Body of pancreas (tissue), 4 donors: ENCODE data around the gene REM2.

Source experiments
- POLR2A ChIP-seq, 3 donors: fragments of 450-650 bp; IDR thresholded peaks; one replicate each; pipeline ENCODE4 v1.6.1; 2016; ENCODE audit warnings: antibody characterized with exemption in 3 of 3, mild to moderate bottlenecking in 2 of 3
- TF ChIP-seq, protein P1 (sequence below), 7 experiments: fragments of 450-650 bp in 4 of 7; fragments of 200-600 bp in 3 of 7; sonication (generic) in 3 of 7; IDR thresholded peaks; one replicate each; pipeline ENCODE4 v1.5.1; 2016 to 2019; ENCODE audit warnings: antibody characterized with exemption in 7 of 7

- TF ChIP-seq POLR2A (IDR thresholded peaks at IDR 0.05), result no peak
- TF ChIP-seq, protein P1, sequence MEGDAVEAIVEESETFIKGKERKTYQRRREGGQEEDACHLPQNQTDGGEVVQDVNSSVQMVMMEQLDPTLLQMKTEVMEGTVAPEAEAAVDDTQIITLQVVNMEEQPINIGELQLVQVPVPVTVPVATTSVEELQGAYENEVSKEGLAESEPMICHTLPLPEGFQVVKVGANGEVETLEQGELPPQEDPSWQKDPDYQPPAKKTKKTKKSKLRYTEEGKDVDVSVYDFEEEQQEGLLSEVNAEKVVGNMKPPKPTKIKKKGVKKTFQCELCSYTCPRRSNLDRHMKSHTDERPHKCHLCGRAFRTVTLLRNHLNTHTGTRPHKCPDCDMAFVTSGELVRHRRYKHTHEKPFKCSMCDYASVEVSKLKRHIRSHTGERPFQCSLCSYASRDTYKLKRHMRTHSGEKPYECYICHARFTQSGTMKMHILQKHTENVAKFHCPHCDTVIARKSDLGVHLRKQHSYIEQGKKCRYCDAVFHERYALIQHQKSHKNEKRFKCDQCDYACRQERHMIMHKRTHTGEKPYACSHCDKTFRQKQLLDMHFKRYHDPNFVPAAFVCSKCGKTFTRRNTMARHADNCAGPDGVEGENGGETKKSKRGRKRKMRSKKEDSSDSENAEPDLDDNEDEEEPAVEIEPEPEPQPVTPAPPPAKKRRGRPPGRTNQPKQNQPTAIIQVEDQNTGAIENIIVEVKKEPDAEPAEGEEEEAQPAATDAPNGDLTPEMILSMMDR (IDR thresholded peaks at IDR 0.05), result no peak
These were observed 27.9 kb downstream of the REM2 start for GRCh38 chr14:22910916-22911315.
